GM12878 (cell line): ENCODE data around the gene CLRN3. TPM values are rescaled to one million over a fixed set of nuclear protein-coding genes. Genes with fewer than 3 reads are reported as not detected.

ENCODE experiments used
- ATAC-seq: fragments of 200-7000 bp; cut with Tn5 transposase; 3 replicates; pipeline ENCODE4 v1.9.1; 2020; ENCODE audit warnings: mild to moderate bottlenecking, moderate library complexity
- BruUV-seq: library from RNA; stranded (reverse); fragments of 400-500 nt; replicated peaks from 2 replicates; lab custom pipeline; 2021; lab: Mats Ljungman, UMichigan
- CTCF ChIA-PET: fragments of 300-600 bp; sonication (Branson Sonifier 250); formaldehyde crosslinking; extraction: SDS; loops from one replicate; lab custom pipeline; 2021; ENCODE audit warnings: inconsistent platforms; lab: Yijun Ruan, JAX
- POLR2A ChIA-PET: fragments of 350-600 bp; formaldehyde crosslinking; extraction: SDS; loops from one replicate; lab custom pipeline; 2021; ENCODE audit warnings: inconsistent platforms; lab: Charles Lee
- RAD21 ChIA-PET: fragments of 300-600 bp; sonication (Branson Sonifier 250); formaldehyde crosslinking; loops from one replicate; lab custom pipeline; 2023; ENCODE audit warnings: antibody characterized with exemption; ENCODE audit not compliant: unreplicated experiment; lab: Charles Lee
- SMC1A ChIA-PET: fragments of 300-600 bp; sonication (Branson Sonifier 250); formaldehyde crosslinking; loops from one replicate; lab custom pipeline; 2023; ENCODE audit not compliant: unreplicated experiment, uncharacterized antibody; lab: Charles Lee
- DNase-seq: peaks from one replicate; pipeline ENCODE4 v3.0.0-alpha.2; 2011; ENCODE audit warnings: low read depth, low spot score
- FAIRE-seq: peaks from 3 replicates; lab custom pipeline; 2011; peaks lifted over from hg19 to GRCh38; lab: Jason Lieb, UNC
- H2AFZ ChIP-seq: 2 replicates; pipeline ENCODE4 v1.6.0; 2011; ENCODE audit warnings: low read depth, low read length, control low read depth; ENCODE audit not compliant: control insufficient read depth
- H3K27ac ChIP-seq: 2 replicates; pipeline ENCODE4 v1.5.1; 2011; ENCODE audit warnings: control low read depth; ENCODE audit not compliant: control insufficient read depth, insufficient read depth
- H3K27me3 ChIP-seq, 2 experiments: replicated peaks in 1 of 2; 2 replicates each; pipeline versions ENCODE4 v1.6.0 to v1.6.1; 2011; ENCODE audit warnings: low read length in 1 of 2; ENCODE audit not compliant: control insufficient read depth in 2 of 2, insufficient read depth in 2 of 2
- H3K36me3 ChIP-seq, 2 experiments: 2 replicates each; pipeline ENCODE4 v1.5.1; 2011; ENCODE audit warnings: low read length in 1 of 2; ENCODE audit not compliant: control insufficient read depth in 2 of 2, insufficient read depth in 2 of 2
- H3K4me1 ChIP-seq: 2 replicates; pipeline ENCODE4 v1.6.1; 2011; ENCODE audit warnings: mild to moderate bottlenecking, low read length, moderate library complexity, mixed read lengths; ENCODE audit not compliant: control insufficient read depth, insufficient read depth
- H3K4me2 ChIP-seq: 2 replicates; pipeline ENCODE4 v1.6.0; 2011; ENCODE audit warnings: control low read depth; ENCODE audit not compliant: control insufficient read depth, insufficient read depth
- H3K4me3 ChIP-seq: fragments of 200-600 bp; sonication (generic); 2 replicates; pipeline ENCODE4 v1.5.1; 2016
- H3K79me2 ChIP-seq: 2 replicates; pipeline ENCODE4 v1.6.0; 2011; ENCODE audit warnings: low read length; ENCODE audit not compliant: control insufficient read depth, insufficient read depth
- H3K9ac ChIP-seq: 2 replicates; pipeline ENCODE4 v1.8.0; 2011; ENCODE audit warnings: low read length, control low read depth, mixed read lengths; ENCODE audit not compliant: control insufficient read depth, insufficient read depth
- H3K9me3 ChIP-seq: replicated peaks from 3 replicates; pipeline ENCODE4 v1.5.1; 2011; ENCODE audit warnings: mild to moderate bottlenecking, low read length; ENCODE audit not compliant: control insufficient read depth, insufficient read depth
- H4K20me1 ChIP-seq: 2 replicates; pipeline ENCODE4 v1.6.0; 2011; ENCODE audit not compliant: control insufficient read depth, insufficient read depth
- BACH1 ChIP-seq: fragments of 450-650 bp; IDR thresholded peaks from 2 replicates; pipeline ENCODE4 v1.6.1; 2017; ENCODE audit warnings: mild to moderate bottlenecking, borderline replicate concordance
- BHLHE40 ChIP-seq, 2 experiments: fragments of 450-650 bp in 1 of 2; IDR thresholded peaks; 2 replicates each; pipeline ENCODE4 v1.6.1; 2011 to 2017; ENCODE audit warnings: low read depth in 2 of 2, borderline replicate concordance in 1 of 2, improper control_type of control experiment in 1 of 2, low read length in 1 of 2, mild to moderate bottlenecking in 1 of 2
- FOXM1 ChIP-seq: IDR thresholded peaks from 2 replicates; pipeline ENCODE4 v1.6.1; 2012; ENCODE audit warnings: low read depth, mild to moderate bottlenecking, inconsistent platforms, low read length, moderate library complexity
- HDAC2 ChIP-seq: fragments of 200-600 bp; sonication (generic); IDR thresholded peaks from 2 replicates; pipeline ENCODE4 v1.6.1; 2017
- JUNB ChIP-seq: IDR thresholded peaks from 2 replicates; pipeline ENCODE4 v1.6.1; 2016; ENCODE audit warnings: antibody characterized with exemption, mild to moderate bottlenecking
- MTA2 ChIP-seq: fragments of 450-650 bp; IDR thresholded peaks from 2 replicates; pipeline ENCODE4 v1.6.1; 2016; ENCODE audit warnings: low read depth, mild to moderate bottlenecking, moderate library complexity
- POLR2A ChIP-seq: IDR thresholded peaks from 2 replicates; pipeline ENCODE4 v1.6.1; 2011; ENCODE audit warnings: low read depth, mild to moderate bottlenecking, low read length
- POLR2AphosphoS5 ChIP-seq: IDR thresholded peaks from 2 replicates; pipeline ENCODE4 v1.6.1; 2011; ENCODE audit warnings: mild to moderate bottlenecking, low read length, inconsistent platforms
- SPI1 ChIP-seq: IDR thresholded peaks from 2 replicates; pipeline ENCODE4 v1.6.1; 2011; ENCODE audit warnings: low read depth, mild to moderate bottlenecking, low read length, moderate library complexity, borderline replicate concordance; ENCODE audit not compliant: insufficient read depth
- WGBS: methylation state at CpG from one replicate; pipeline ENCODE4 v1.1.6; 2016; ENCODE audit warnings: low lambda C conversion rate; ENCODE audit not compliant: insufficient replicate concordance, insufficient coverage; ENCODE audit errors: missing lambda C conversion rate; 5-methylcytosine and 5-hydroxymethylcytosine counted together
- in situ Hi-C: fragments of 300-500 bp; cut with MboI; formaldehyde crosslinking; loops from 9 replicates; pipeline ENCODE4 v1.14.3; 2018; ENCODE audit warnings: mixed read lengths
- intact Hi-C: fragments of 100-400 bp; cut with micrococcal nuclease; formaldehyde crosslinking; loops from one replicate; pipeline ENCODE4 v1.14.2; 2022; ENCODE audit not compliant: unreplicated experiment
- polyA plus RNA-seq, 11 experiments: library from polyadenylated mRNA; depleted of rRNA in 4 of 11; unstranded in 6 of 11; stranded (reverse) in 5 of 11; fragments of >200 nt; fragmentation: Nextera tagmentation in 4 of 11; fragmentation: Illumina TruSeq in 1 of 11; extraction: Ambion mirVana in 4 of 11; extraction: Trizol in 1 of 11; gene quantifications; 1 replicate in 1 of 11; 2 replicates in 10 of 11; pipeline versions ENCODE4 v1.2.1 to v1.2.3, GENCODE V29; 2011 to 2016; ENCODE audit warnings: inconsistent platforms in 2 of 11, missing spikeins in 2 of 11, low read depth in 1 of 11
- total RNA-seq, 4 experiments: library from RNA; depleted of rRNA in 3 of 4; stranded (reverse); fragments of >200 nt in 3 of 4; fragmentation: Illumina TruSeq in 1 of 4; extraction: Trizol in 1 of 4; gene quantifications; 2 replicates each; pipeline versions ENCODE4 v1.2.1 to v1.2.3, GENCODE V29; 2013 to 2021
- TF ChIP-seq, protein P1 (sequence below): fragments of 450-650 bp; conservative IDR thresholded peaks from 2 replicates; pipeline ENCODE4 v1.6.1; 2017; ENCODE audit warnings: mild to moderate bottlenecking, moderate library complexity

Gene CLRN3
- total and polyA plus RNA-seq, 10 of the 15 experiments (the other 5 are each of a cell fraction or from before 2014, with no cell fraction given), result not detected

- FAIRE-seq (no peak), ATAC-seq (peak; percentile 73), DNase-seq (no peak)
- WGBS, result 32% methylated on average over 15 of the region's 15 CpGs
- Histone ChIP-seq H2AFZ (no peak overlapping the region), H3K4me3 (no peak overlapping the region), H3K4me1 (peaks cover 14% of the 10 kb centered on the region), H3K4me2 (no peak overlapping the region), H3K36me3 (no peaks in the 10 kb centered on the region), H3K27me3 (no peaks in the 10 kb centered on the region), H3K79me2 (no peaks in the 10 kb centered on the region), H3K27ac (no peak overlapping the region), H3K9ac (no peak overlapping the region), H4K20me1 (no peaks in the 10 kb centered on the region), H3K9me3 (no peaks in the 10 kb centered on the region; the same call in 2 of the 3 replicates)
- ChIA-PET RAD21 (interaction anchor here (1.1 to 2.1 kb wide), 4 partner anchors 139 to 291 kb away, joined by 3 to 23 read pairs (median 6); no protein-coding TSS in a partner anchor), CTCF (interaction anchor here (0.6 to 4.3 kb wide), 25 partner anchors 10 to 1879 kb away, joined by 3 to 36 read pairs (median 4); no protein-coding TSS in a partner anchor), POLR2A (no interaction called here), SMC1A (interaction anchor here (0.7 to 3.0 kb wide), 11 partner anchors 20 to 500 kb away, joined by 3 to 31 read pairs (median 3); no protein-coding TSS in a partner anchor)
- TF ChIP-seq JUNB (no peak), FOXM1 (no peak), POLR2AphosphoS5 (no peak), BHLHE40 (IDR thresholded peaks at IDR 0.05; ENCODE audit: borderline replicate concordance in 1 of 2, low read depth in 2 of 2, low read length in 1 of 2) (peak; percentile 70 to 78), POLR2A (no peak), MTA2 (no peak), HDAC2 (no peak), BACH1 (no peak), SPI1 (peak; percentile 89)
- TF ChIP-seq, protein P1, sequence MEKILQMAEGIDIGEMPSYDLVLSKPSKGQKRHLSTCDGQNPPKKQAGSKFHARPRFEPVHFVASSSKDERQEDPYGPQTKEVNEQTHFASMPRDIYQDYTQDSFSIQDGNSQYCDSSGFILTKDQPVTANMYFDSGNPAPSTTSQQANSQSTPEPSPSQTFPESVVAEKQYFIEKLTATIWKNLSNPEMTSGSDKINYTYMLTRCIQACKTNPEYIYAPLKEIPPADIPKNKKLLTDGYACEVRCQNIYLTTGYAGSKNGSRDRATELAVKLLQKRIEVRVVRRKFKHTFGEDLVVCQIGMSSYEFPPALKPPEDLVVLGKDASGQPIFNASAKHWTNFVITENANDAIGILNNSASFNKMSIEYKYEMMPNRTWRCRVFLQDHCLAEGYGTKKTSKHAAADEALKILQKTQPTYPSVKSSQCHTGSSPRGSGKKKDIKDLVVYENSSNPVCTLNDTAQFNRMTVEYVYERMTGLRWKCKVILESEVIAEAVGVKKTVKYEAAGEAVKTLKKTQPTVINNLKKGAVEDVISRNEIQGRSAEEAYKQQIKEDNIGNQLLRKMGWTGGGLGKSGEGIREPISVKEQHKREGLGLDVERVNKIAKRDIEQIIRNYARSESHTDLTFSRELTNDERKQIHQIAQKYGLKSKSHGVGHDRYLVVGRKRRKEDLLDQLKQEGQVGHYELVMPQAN, result no peak
- in situ Hi-C loops (loop anchor here (5.0 to 10.0 kb wide), 2 partner anchors 140 to 1878 kb away; no protein-coding TSS in a partner anchor), intact Hi-C loops (loop anchor here (1.0 to 2.0 kb wide), 5 partner anchors 139 to 1872 kb away; no protein-coding TSS in a partner anchor)
- BruUV-seq, result no TSS peak
Measured at GRCh38 chr10:127854769-127855590, 37.8 kb downstream of the CLRN3 start.
